Measurements from ENCODE around the gene AUTS2. TPM values are rescaled to one million over a fixed set of nuclear protein-coding genes. Genes with fewer than 3 reads are reported as not detected.

AUTS2 gene
- total and polyA plus RNA-seq, 4 donors, result 4.9 to 24.4 (median 7.0) TPM

DNA sequence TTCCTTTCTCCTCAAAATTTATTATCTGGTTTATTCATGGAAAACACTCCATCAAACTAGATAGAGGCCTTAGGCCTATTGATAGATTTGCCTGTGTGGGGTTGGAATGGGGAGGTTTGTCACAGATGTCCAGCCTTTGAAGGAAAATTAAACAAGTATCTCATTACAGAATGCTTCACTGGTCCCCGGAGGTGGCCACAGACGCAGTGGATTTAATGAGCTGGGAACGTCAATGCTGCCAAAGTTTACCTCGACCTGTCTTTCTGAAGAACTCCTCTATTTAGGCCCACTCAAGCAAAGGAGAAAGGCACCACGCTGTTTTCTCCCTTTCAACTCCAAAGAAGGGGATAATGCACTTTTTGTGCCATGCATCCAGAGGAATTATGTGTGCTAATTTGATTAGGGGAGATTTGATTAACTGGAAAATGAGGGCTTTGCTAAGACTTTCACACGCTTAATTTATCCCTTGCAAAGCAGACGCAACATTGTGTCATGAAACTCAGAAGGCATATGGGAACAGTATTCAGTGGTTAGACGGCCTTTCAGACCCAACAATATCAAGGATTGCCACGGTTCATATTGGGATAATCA lies 974.9 kb downstream of the AUTS2 start:
- 92% methylated on average over 9 of the region's 9 CpGs for WGBS

DNA sequence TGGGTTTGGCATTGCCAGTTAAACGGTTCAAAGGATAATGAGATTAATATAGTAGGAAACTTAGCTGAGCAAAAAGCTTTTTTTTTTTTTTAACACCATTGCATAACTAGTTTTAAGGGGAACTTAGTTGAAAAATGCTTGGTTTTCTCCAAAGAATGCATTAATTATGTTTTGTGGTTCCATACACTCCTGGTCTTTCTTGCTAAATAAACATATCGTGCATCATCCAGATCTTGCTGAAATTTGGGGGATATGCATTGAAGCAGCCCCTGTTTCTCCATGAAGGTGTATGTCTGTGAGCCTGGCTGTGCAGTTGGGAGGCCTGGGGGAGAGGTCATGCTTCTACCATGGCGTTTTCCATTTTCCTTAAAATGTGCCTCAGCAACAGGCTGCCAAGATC lies 975.4 kb downstream of the AUTS2 start:
- TF ChIP-seq ZBTB33 (IDR thresholded peaks at IDR 0.05), result no peak
- no peak for TF ChIP-seq FOXA2 (IDR thresholded peaks at IDR 0.05)
- TF ChIP-seq HNF4A (conservative IDR thresholded peaks at IDR 0.05), result no peak
- TF ChIP-seq CTCF (IDR thresholded peaks at IDR 0.05; ENCODE audit: low read depth, low read length, missing input control), result no peak
- TF ChIP-seq, protein P1, sequence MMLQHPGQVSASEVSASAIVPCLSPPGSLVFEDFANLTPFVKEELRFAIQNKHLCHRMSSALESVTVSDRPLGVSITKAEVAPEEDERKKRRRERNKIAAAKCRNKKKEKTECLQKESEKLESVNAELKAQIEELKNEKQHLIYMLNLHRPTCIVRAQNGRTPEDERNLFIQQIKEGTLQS (IDR thresholded peaks at IDR 0.05), result no peak
- WGBS, result 71% methylated on average over 3 of the region's 3 CpGs
- Histone ChIP-seq H3K36me3 (ENCODE audit: control insufficient read depth in 4 of 4, insufficient read depth in 3 of 4, low read depth in 1 of 4, low read length in 3 of 4) (no peaks in the 10 kb centered on the region), H3K9ac (ENCODE audit: low read depth in 1 of 2, low read length in 2 of 2) (no peak overlapping the region), H3K9me3 (ENCODE audit: control insufficient read depth in 4 of 4, low read length in 3 of 4) (no peaks in the 10 kb centered on the region), H3K27ac (ENCODE audit: low read depth in 1 of 2, low read length in 2 of 2) (no peak overlapping the region), H3K4me1 (ENCODE audit: control insufficient read depth in 4 of 4, insufficient read depth in 4 of 4, low read length in 3 of 4) (peaks cover 10 to 77% (median 73%) of the 10 kb centered on the region in 4 donors), H3K4me3 (ENCODE audit: low read depth in 1 of 3, low read length in 3 of 3) (no peak overlapping the region), H3K27me3 (ENCODE audit: control insufficient read depth in 4 of 4, insufficient read depth in 4 of 4, low read length in 3 of 4) (no peaks in the 10 kb centered on the region)
- DNase-seq (ENCODE audit: low spot score), result no peak

More for the DNA sequence above, 974.9 kb downstream of the AUTS2 start:
- no peak overlapping the region for H3K4me3 ChIP-seq (ENCODE audit: low read depth in 1 of 3, low read length in 3 of 3)
- H3K36me3 ChIP-seq (ENCODE audit: control insufficient read depth in 4 of 4, insufficient read depth in 3 of 4, low read depth in 1 of 4, low read length in 3 of 4), result no peaks in the 10 kb centered on the region
- no peak overlapping the region for H3K9ac ChIP-seq (ENCODE audit: low read depth in 1 of 2, low read length in 2 of 2)
- no peak for DNase-seq (ENCODE audit: low spot score)
- H3K27me3 ChIP-seq (ENCODE audit: control insufficient read depth in 4 of 4, insufficient read depth in 4 of 4, low read length in 3 of 4), result no peaks in the 10 kb centered on the region
- H3K9me3 ChIP-seq (ENCODE audit: control insufficient read depth in 4 of 4, low read length in 3 of 4), result no peaks in the 10 kb centered on the region
- peaks cover 10 to 81% (median 77%) of the 10 kb centered on the region in 4 donors for H3K4me1 ChIP-seq (ENCODE audit: control insufficient read depth in 4 of 4, insufficient read depth in 4 of 4, low read length in 3 of 4)
- H3K27ac ChIP-seq (ENCODE audit: low read depth in 1 of 2, low read length in 2 of 2), result peak overlapping the region in 1 of 2 donors; percentile 25
- no peak for TF ChIP-seq GABPA (IDR thresholded peaks at IDR 0.05 in 1 of 2, conservative IDR thresholded peaks at IDR 0.05 in 1 of 2)
- no peak for TF ChIP-seq TAF1 (conservative IDR thresholded peaks at IDR 0.05)
- no peak for TF ChIP-seq FOXA2 (IDR thresholded peaks at IDR 0.05)
- no peak for TF ChIP-seq HNF4G (IDR thresholded peaks at IDR 0.05)

GRCh38 chr7:70574314-70574834 lies 976.1 kb downstream of the AUTS2 start:
- H3K36me3 ChIP-seq (ENCODE audit: control insufficient read depth in 4 of 4, insufficient read depth in 3 of 4, low read depth in 1 of 4, low read length in 3 of 4), result no peaks in the 10 kb centered on the region
- no peak for DNase-seq (ENCODE audit: low spot score)
- no peak overlapping the region for H3K4me3 ChIP-seq (ENCODE audit: low read depth in 1 of 3, low read length in 3 of 3)
- peaks cover 10 to 71% (median 66%) of the 10 kb centered on the region in 4 donors for H3K4me1 ChIP-seq (ENCODE audit: control insufficient read depth in 4 of 4, insufficient read depth in 4 of 4, low read length in 3 of 4)
- no peaks in the 10 kb centered on the region for H3K27me3 ChIP-seq (ENCODE audit: control insufficient read depth in 4 of 4, insufficient read depth in 4 of 4, low read length in 3 of 4)
- no peaks in the 10 kb centered on the region for H3K9me3 ChIP-seq (ENCODE audit: control insufficient read depth in 4 of 4, low read length in 3 of 4)
- TF ChIP-seq JUND (IDR thresholded peaks at IDR 0.05) (no peak), RXRA (IDR thresholded peaks at IDR 0.05) (peak; percentile 42 to 47), YY1 (IDR thresholded peaks at IDR 0.05) (peak; percentile 41), SP1 (IDR thresholded peaks at IDR 0.05) (peak; percentile 68), MAX (IDR thresholded peaks at IDR 0.05) (no peak), HNF4A (conservative IDR thresholded peaks at IDR 0.05) (peak; percentile 73 to 74), TAF1 (conservative IDR thresholded peaks at IDR 0.05) (no peak)
- WGBS, result 59% methylated on average over 5 of the region's 5 CpGs
- H3K27ac ChIP-seq (ENCODE audit: low read depth in 1 of 2, low read length in 2 of 2), result peak overlapping the region; percentile 61 to 69
- no peak overlapping the region for H3K9ac ChIP-seq (ENCODE audit: low read depth in 1 of 2, low read length in 2 of 2)
